WTC11 (cell line): Measurements from ENCODE around the gene MEP1A. TPM values are rescaled to one million over a fixed set of nuclear protein-coding genes. Genes with fewer than 3 reads are reported as not detected.

Source experiments
- ATAC-seq: fragments of 200-7000 bp; cut with Tn5 transposase; 2 replicates; pipeline ENCODE4 v1.10.0; 2021; ENCODE audit warnings: mild to moderate bottlenecking, moderate library complexity
- CTCF ChIA-PET: fragments of 300-600 bp; sonication (Branson Sonifier 250); formaldehyde crosslinking; loops from one replicate; lab custom pipeline; 2021; ENCODE audit warnings: antibody characterized with exemption; lab: Charles Lee
- POLR2A ChIA-PET: fragments of 350-600 bp; sonication (Branson Sonifier 250); formaldehyde crosslinking; loops from one replicate; lab custom pipeline; 2021; ENCODE audit warnings: antibody characterized with exemption; lab: Charles Lee
- DNase-seq: peaks from one replicate; pipeline ENCODE4 v3.0.0; 2021; ENCODE audit warnings: low spot score
- H3K27ac Mint-ChIP-seq: 2 replicates; pipeline ENCODE4 v1.8.0; 2021; ENCODE audit warnings: mixed read lengths
- H3K27me3 Mint-ChIP-seq: 2 replicates; pipeline ENCODE4 v1.8.0; 2021; ENCODE audit warnings: low read depth, mild to moderate bottlenecking, moderate library complexity, mixed read lengths
- H3K36me3 Mint-ChIP-seq: 2 replicates; pipeline ENCODE4 v1.8.0; 2021; ENCODE audit warnings: mixed read lengths
- H3K4me1 Mint-ChIP-seq: 2 replicates; pipeline ENCODE4 v1.8.0; 2022; ENCODE audit warnings: mixed read lengths
- H3K4me3 Mint-ChIP-seq: 2 replicates; pipeline ENCODE4 v1.8.0; 2021; ENCODE audit warnings: mild to moderate bottlenecking, moderate library complexity, mixed read lengths
- H3K9me3 Mint-ChIP-seq: 2 replicates; pipeline ENCODE4 v1.8.0; 2021; ENCODE audit warnings: mixed read lengths
- ATF1 ChIP-seq: sonication (generic); formaldehyde crosslinking; IDR thresholded peaks from 2 replicates; pipeline ENCODE4 v1.8.1; 2023; ENCODE audit warnings: mild to moderate bottlenecking, moderate library complexity, missing genetic modification reagents
- EMX1 ChIP-seq: fragments of 250-450 bp; sonication (Bioruptor Pico); IDR thresholded peaks from 2 replicates; pipeline ENCODE4 v1.8.0; 2021; ENCODE audit warnings: mild to moderate bottlenecking
- ETV6 ChIP-seq: sonication (generic); formaldehyde crosslinking; IDR thresholded peaks from 2 replicates; pipeline ENCODE4 v1.8.1; 2022; ENCODE audit warnings: mild to moderate bottlenecking, missing genetic modification reagents
- GABPB1 ChIP-seq: sonication (generic); formaldehyde crosslinking; IDR thresholded peaks from 2 replicates; pipeline ENCODE4 v1.8.1; 2023; ENCODE audit warnings: mild to moderate bottlenecking, missing genetic modification reagents
- HMGA2 ChIP-seq: fragments of 250-450 bp; sonication (Bioruptor Pico); IDR thresholded peaks from 2 replicates; pipeline ENCODE4 v1.4.0; 2021; ENCODE audit warnings: mild to moderate bottlenecking, moderate library complexity
- JAZF1 ChIP-seq: fragments of 250-450 bp; sonication (Bioruptor Pico); IDR thresholded peaks from 2 replicates; pipeline ENCODE4 v1.9.0; 2021; ENCODE audit warnings: moderate library complexity, mild to moderate bottlenecking, inconsistent platforms
- JUN ChIP-seq: sonication (generic); formaldehyde crosslinking; IDR thresholded peaks from 2 replicates; pipeline ENCODE4 v1.8.0; 2023; ENCODE audit warnings: mild to moderate bottlenecking, missing genetic modification reagents
- MYBL2 ChIP-seq: sonication (generic); formaldehyde crosslinking; IDR thresholded peaks from 2 replicates; pipeline ENCODE4 v1.8.1; 2023; ENCODE audit warnings: mild to moderate bottlenecking, moderate library complexity, missing genetic modification reagents
- NFE2L1 ChIP-seq: sonication (generic); formaldehyde crosslinking; IDR thresholded peaks from 2 replicates; pipeline ENCODE4 v1.8.1; 2023; ENCODE audit warnings: missing genetic modification reagents
- RELA ChIP-seq: sonication (generic); formaldehyde crosslinking; IDR thresholded peaks from 2 replicates; pipeline ENCODE4 v1.8.1; 2022; ENCODE audit warnings: missing genetic modification reagents, mild to moderate bottlenecking, borderline replicate concordance
- SOX15 ChIP-seq: fragments of 250-450 bp; sonication (Bioruptor Pico); IDR thresholded peaks from 2 replicates; pipeline ENCODE4 v1.9.0; 2021; ENCODE audit warnings: mild to moderate bottlenecking
- STAT6 ChIP-seq: sonication (generic); formaldehyde crosslinking; conservative IDR thresholded peaks from 2 replicates; pipeline ENCODE4 v1.8.1; 2023; ENCODE audit warnings: mild to moderate bottlenecking, low read depth, missing genetic modification reagents, moderate library complexity
- TEAD4 ChIP-seq: sonication (generic); formaldehyde crosslinking; IDR thresholded peaks from 2 replicates; pipeline ENCODE4 v1.8.0; 2022; ENCODE audit warnings: mild to moderate bottlenecking, missing genetic modification reagents
- TP53 ChIP-seq: sonication (generic); formaldehyde crosslinking; IDR thresholded peaks from 2 replicates; pipeline ENCODE4 v1.8.1; 2023; ENCODE audit warnings: mild to moderate bottlenecking, missing genetic modification reagents
- ZNF219 ChIP-seq: sonication (generic); formaldehyde crosslinking; IDR thresholded peaks from 2 replicates; pipeline ENCODE4 v1.8.0; 2023; ENCODE audit warnings: missing genetic modification reagents, mild to moderate bottlenecking, borderline replicate concordance
- ZNF232 ChIP-seq: sonication (generic); formaldehyde crosslinking; IDR thresholded peaks from 2 replicates; pipeline ENCODE4 v1.8.0; 2022; ENCODE audit warnings: mild to moderate bottlenecking, missing genetic modification reagents
- ZNF263 ChIP-seq: sonication (generic); formaldehyde crosslinking; IDR thresholded peaks from 2 replicates; pipeline ENCODE4 v1.8.1; 2022; ENCODE audit warnings: low read depth, mild to moderate bottlenecking, moderate library complexity, missing genetic modification reagents
- ZNF281 ChIP-seq: sonication (generic); formaldehyde crosslinking; IDR thresholded peaks from 2 replicates; pipeline ENCODE4 v1.8.0; 2023; ENCODE audit warnings: mild to moderate bottlenecking, missing genetic modification reagents
- ZNF423 ChIP-seq: fragments of 250-450 bp; sonication (Bioruptor Pico); IDR thresholded peaks from 2 replicates; pipeline ENCODE4 v2.1.2; 2022; ENCODE audit warnings: mild to moderate bottlenecking, moderate library complexity
- ZNF671 ChIP-seq: fragments of 250-450 bp; sonication (Bioruptor Pico); IDR thresholded peaks from 2 replicates; pipeline ENCODE4 v1.8.0; 2021; ENCODE audit warnings: mild to moderate bottlenecking
- total RNA-seq: library from RNA; stranded (reverse); gene quantifications from 3 replicates; pipeline ENCODE4 v1.2.3, GENCODE V29; 2021
- TF ChIP-seq, protein P1 (sequence below): sonication (generic); formaldehyde crosslinking; IDR thresholded peaks from 2 replicates; pipeline ENCODE4 v1.8.0; 2022; ENCODE audit warnings: mild to moderate bottlenecking, missing genetic modification reagents
- TF ChIP-seq, protein P2 (sequence below): sonication (generic); formaldehyde crosslinking; IDR thresholded peaks from 2 replicates; pipeline ENCODE4 v1.8.1; 2023; ENCODE audit warnings: mild to moderate bottlenecking, moderate library complexity, missing genetic modification reagents

The MEP1A gene
- total RNA-seq, 1 experiment from 2014 or later: 0.09 TPM

GRCh38 chr6:46788791-46789190 is 4.4 kb upstream of the MEP1A start (continued):
- no peak for TF ChIP-seq STAT6 (CRISPR knock-in tag)
- no peak for TF ChIP-seq EMX1 (CRISPR knock-in tag)
- TF ChIP-seq ATF1: no peak
- no peak for TF ChIP-seq ZNF263 (CRISPR knock-in tag)
- TF ChIP-seq ZNF232: no peak
- TF ChIP-seq, protein P1, sequence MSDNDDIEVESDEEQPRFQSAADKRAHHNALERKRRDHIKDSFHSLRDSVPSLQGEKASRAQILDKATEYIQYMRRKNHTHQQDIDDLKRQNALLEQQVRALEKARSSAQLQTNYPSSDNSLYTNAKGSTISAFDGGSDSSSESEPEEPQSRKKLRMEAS (CRISPR knock-in tag): no peak
- no peak for TF ChIP-seq SOX15 (CRISPR knock-in tag)
- no peak for TF ChIP-seq ZNF423 (CRISPR knock-in tag)

- Mint-ChIP-seq H3K27me3 (no peaks in the 10 kb centered on the region), H3K4me3 (no peak overlapping the region), H3K27ac (no peak overlapping the region)
- DNase-seq: no peak
- TF ChIP-seq GABPB1 (no peak), TEAD4 (CRISPR knock-in tag) (no peak), JUN (no peak), TP53 (no peak)
- TF ChIP-seq, all 79 proteins: peak for 0
- ChIA-PET POLR2A (no interaction called here), CTCF (interaction anchor here (1.2 kb wide), 1 partner anchor 10 kb away, joined by 5 read pairs; no protein-coding TSS in a partner anchor)
- no peak for ATAC-seq
- Mint-ChIP-seq H3K4me1 (no peaks in the 10 kb centered on the region), H3K36me3 (no peaks in the 10 kb centered on the region), H3K9me3 (no peaks in the 10 kb centered on the region)
These were observed 3.5 kb upstream of the MEP1A start for GRCh38 chr6:46789434-46790354.

DNA sequence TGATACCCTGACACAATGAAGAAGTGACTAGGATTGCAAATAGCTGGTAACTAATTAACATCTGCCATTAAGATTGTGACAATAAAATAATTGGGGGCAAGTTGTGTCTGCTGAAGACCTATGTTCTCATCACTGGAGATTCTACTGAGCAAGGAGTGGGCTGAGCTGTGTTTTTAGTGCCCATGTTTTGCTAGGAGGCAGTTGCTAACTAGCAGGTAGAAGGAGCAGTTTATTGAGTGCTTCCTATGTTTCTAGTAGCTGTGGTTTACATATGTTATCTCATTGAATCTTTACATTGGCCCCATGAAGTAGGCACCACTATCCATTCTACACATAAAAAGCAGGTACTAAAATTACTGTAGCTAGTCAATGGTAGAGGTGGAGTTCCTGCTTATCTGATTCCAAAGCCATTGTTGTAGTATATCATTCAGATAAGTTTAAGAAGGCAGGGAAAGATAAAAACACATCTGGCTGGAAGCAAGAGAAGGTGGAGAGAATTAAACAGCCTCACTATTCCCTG is 2.8 kb upstream of the MEP1A start:
- TF ChIP-seq HMGA2 (CRISPR knock-in tag): no peak
- TF ChIP-seq MYBL2 (CRISPR knock-in tag): no peak
- no peak for TF ChIP-seq ETV6 (CRISPR knock-in tag)
- TF ChIP-seq, protein P2, sequence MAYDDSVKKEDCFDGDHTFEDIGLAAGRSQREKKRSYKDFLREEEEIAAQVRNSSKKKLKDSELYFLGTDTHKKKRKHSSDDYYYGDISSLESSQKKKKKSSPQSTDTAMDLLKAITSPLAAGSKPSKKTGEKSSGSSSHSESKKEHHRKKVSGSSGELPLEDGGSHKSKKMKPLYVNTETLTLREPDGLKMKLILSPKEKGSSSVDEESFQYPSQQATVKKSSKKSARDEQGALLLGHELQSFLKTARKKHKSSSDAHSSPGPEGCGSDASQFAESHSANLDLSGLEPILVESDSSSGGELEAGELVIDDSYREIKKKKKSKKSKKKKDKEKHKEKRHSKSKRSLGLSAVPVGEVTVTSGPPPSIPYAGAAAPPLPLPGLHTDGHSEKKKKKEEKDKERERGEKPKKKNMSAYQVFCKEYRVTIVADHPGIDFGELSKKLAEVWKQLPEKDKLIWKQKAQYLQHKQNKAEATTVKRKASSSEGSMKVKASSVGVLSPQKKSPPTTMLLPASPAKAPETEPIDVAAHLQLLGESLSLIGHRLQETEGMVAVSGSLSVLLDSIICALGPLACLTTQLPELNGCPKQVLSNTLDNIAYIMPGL (CRISPR knock-in tag): no peak
- Mint-ChIP-seq H3K36me3 (no peaks in the 10 kb centered on the region), H3K4me1 (no peaks in the 10 kb centered on the region), H3K9me3 (no peaks in the 10 kb centered on the region), H3K4me3 (no peak overlapping the region), H3K27ac (0 out of 2 replicates have a peak overlapping the region, but pooled peaks have one; percentile 21), H3K27me3 (no peaks in the 10 kb centered on the region)
- POLR2A ChIA-PET: no interaction called here
- no peak for DNase-seq
- ATAC-seq: no peak
- CTCF ChIA-PET: interaction anchor here (1.2 kb wide), 1 partner anchor 10 kb away, joined by 5 read pairs; no protein-coding TSS in a partner anchor

- no peak for ATAC-seq
- H3K27ac Mint-ChIP-seq: no peak overlapping the region
- ChIA-PET CTCF (no interaction called here), POLR2A (no interaction called here)
- no peaks in the 10 kb centered on the region for H3K4me1 Mint-ChIP-seq
- DNase-seq: no peak
- H3K36me3 Mint-ChIP-seq: no peaks in the 10 kb centered on the region
- no peaks in the 10 kb centered on the region for H3K9me3 Mint-ChIP-seq
- no peak overlapping the region for H3K4me3 Mint-ChIP-seq
- H3K27me3 Mint-ChIP-seq: no peaks in the 10 kb centered on the region
- TF ChIP-seq ETV6 (CRISPR knock-in tag) (no peak), ZNF219 (CRISPR knock-in tag) (no peak), ZNF281 (CRISPR knock-in tag) (no peak), ATF1 (no peak), TP53 (no peak), RELA (CRISPR knock-in tag) (no peak), JAZF1 (CRISPR knock-in tag) (no peak), NFE2L1 (no peak), ZNF671 (CRISPR knock-in tag) (no peak)
These were observed 554 bp upstream of the MEP1A start for GRCh38 chr6:46792635-46793034.
